Esophagus squamous epithelium (tissue), 5 donors: ENCODE measurements around the gene SP3. TPM values are rescaled to one million over a fixed set of nuclear protein-coding genes. Genes with fewer than 3 reads are reported as not detected.

Experiments
- DNase-seq: peaks from one replicate; lab custom pipeline; 2025; lab: John Stamatoyannopoulos, UW
- H3K27ac ChIP-seq, 4 donors: fragments of 200-600 bp; sonication (generic); one replicate each; pipeline ENCODE4 v1.5.1; 2016 to 2019; ENCODE audit warnings: mild to moderate bottlenecking in 1 of 4
- H3K27me3 ChIP-seq, 4 donors: fragments of 200-600 bp; sonication (generic); 1 replicate in 3 of 4; 2 replicates in 1 of 4; pipeline versions ENCODE4 v1.5.1 to v1.6.0; 2017 to 2021; ENCODE audit warnings: antibody characterized with exemption in 1 of 4
- H3K36me3 ChIP-seq, 3 donors: fragments of 200-600 bp; sonication (generic); one replicate each; pipeline ENCODE4 v1.5.1; 2016 to 2019
- H3K4me1 ChIP-seq, 3 donors: fragments of 200-600 bp; sonication (generic); one replicate each; pipeline ENCODE4 v1.5.1; 2017 to 2019
- H3K4me3 ChIP-seq, 4 donors: fragments of 200-600 bp; sonication (generic); 1 replicate in 3 of 4; 2 replicates in 1 of 4; pipeline ENCODE4 v1.5.1; 2016 to 2019; ENCODE audit warnings: mild to moderate bottlenecking in 2 of 4, moderate library complexity in 1 of 4
- H3K9me3 ChIP-seq, 3 donors: fragments of 200-600 bp; sonication (generic); one replicate each; pipeline ENCODE4 v1.5.1; 2016 to 2019
- CTCF ChIP-seq, 6 experiments: fragments of 450-650 bp in 4 of 6; fragments of 200-600 bp in 2 of 6; sonication (generic) in 2 of 6; IDR thresholded peaks; one replicate each; pipeline ENCODE4 v1.5.1; 2016 to 2019; ENCODE audit warnings: antibody characterized with exemption in 6 of 6, mild to moderate bottlenecking in 4 of 6, moderate library complexity in 4 of 6
- POLR2A ChIP-seq, 4 donors: fragments of 450-650 bp; IDR thresholded peaks; one replicate each; pipeline ENCODE4 v1.6.1; 2017; ENCODE audit warnings: antibody characterized with exemption in 4 of 4, mild to moderate bottlenecking in 4 of 4, moderate library complexity in 3 of 4
- WGBS, 2 donors: methylation state at CpG; one replicate each; pipeline ENCODE4 v1.1.5; 2018; 5-methylcytosine and 5-hydroxymethylcytosine counted together
- intact Hi-C: fragments of 100-400 bp; cut with DNase I; formaldehyde crosslinking; loops from one replicate; pipeline ENCODE4 v1.15.0; 2022
- total RNA-seq, 4 donors: library from RNA; depleted of rRNA; stranded (reverse); fragments of >200 nt; gene quantifications; one replicate each; pipeline ENCODE4 v1.1.0, GENCODE V29; 2016
- donor health status: DM: yes; HTN: yes; CAD: no.

Gene SP3
- total RNA-seq, 4 donors from 2014 or later = 41.3 to 97.8 (median 67.6) TPM

- WGBS, 2 donors = 94% methylated on average over 5 of the region's 5 CpGs
- Histone ChIP-seq H3K36me3 (peaks cover 0 to 86% (median 21%) of the 10 kb centered on the region in 3 donors), H3K9me3 (no peaks in the 10 kb centered on the region), H3K4me3 (no peak overlapping the region), H3K4me1 (peaks cover 0 to 8% (median 5%) of the 10 kb centered on the region in 3 donors), H3K27ac (no peak overlapping the region), H3K27me3 (no peaks in the 10 kb centered on the region)
- DNase-seq = no peak
- TF ChIP-seq POLR2A (IDR thresholded peaks at IDR 0.05) = no peak
- intact Hi-C loops = no loop called here
These were observed 55.3 kb downstream of the SP3 start for GRCh38 chr2:173909846-173910245.

DNA sequence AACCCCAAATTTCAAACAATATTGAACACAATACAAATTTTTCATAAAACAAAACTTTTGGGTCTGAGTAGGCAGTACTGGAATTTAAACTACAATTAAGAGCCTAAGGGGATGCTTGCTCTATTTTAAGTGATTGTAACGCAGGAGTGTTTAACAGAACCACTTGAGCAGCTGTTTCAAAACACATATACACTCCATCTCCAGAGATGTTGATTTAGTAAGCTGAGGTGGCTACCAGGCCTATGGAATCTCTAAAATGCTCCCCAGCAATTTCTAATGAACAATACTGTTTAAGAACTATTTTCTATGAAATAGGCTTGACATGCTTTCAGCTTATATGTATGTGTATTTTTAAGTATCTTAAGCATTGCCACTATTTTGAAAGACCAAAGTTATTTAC lies 58.5 kb downstream of the SP3 start:
- WGBS, 2 donors = 94 to 97% methylated on average over 1 of the region's 1 CpG
- DNase-seq = no peak
- Histone ChIP-seq H3K27ac (no peak overlapping the region), H3K27me3 (no peaks in the 10 kb centered on the region), H3K36me3 (peaks cover 0 to 81% (median 16%) of the 10 kb centered on the region in 3 donors), H3K4me1 (peaks cover 0 to 9% (median 0%) of the 10 kb centered on the region in 3 donors), H3K4me3 (no peak overlapping the region), H3K9me3 (no peaks in the 10 kb centered on the region)
- intact Hi-C loops = no loop called here
- TF ChIP-seq POLR2A (IDR thresholded peaks at IDR 0.05) (no peak), CTCF (IDR thresholded peaks at IDR 0.05) (no peak)

- DNase-seq = no peak
- intact Hi-C loops = no loop called here
These were observed 61.4 kb downstream of the SP3 start for GRCh38 chr2:173903601-173904394.

GRCh38 chr2:173898996-173899395 lies 66.2 kb downstream of the SP3 start:
- 90 to 94% methylated on average over 12 of the region's 12 CpGs for WGBS, 2 donors
- DNase-seq = no peak
- Histone ChIP-seq H3K9me3 (no peaks in the 10 kb centered on the region), H3K27ac (no peak overlapping the region), H3K4me1 (peaks cover 0 to 9% (median 0%) of the 10 kb centered on the region in 3 donors), H3K36me3 (peaks cover 0 to 5% (median 0%) of the 10 kb centered on the region in 3 donors), H3K27me3 (no peaks in the 10 kb centered on the region), H3K4me3 (no peak overlapping the region)
- TF ChIP-seq POLR2A (IDR thresholded peaks at IDR 0.05) (no peak), CTCF (IDR thresholded peaks at IDR 0.05) (no peak)
- intact Hi-C loops = no loop called here

More at GRCh38 chr2:173903601-173904394, 61.4 kb downstream of the SP3 start:
- Histone ChIP-seq H3K27ac (no peak overlapping the region), H3K27me3 (no peaks in the 10 kb centered on the region), H3K4me3 (no peak overlapping the region), H3K9me3 (no peaks in the 10 kb centered on the region), H3K36me3 (peaks cover 0 to 53% (median 7%) of the 10 kb centered on the region in 3 donors), H3K4me1 (peaks cover 0 to 9% (median 0%) of the 10 kb centered on the region in 3 donors)
- 63 to 75% methylated on average over 10 to 13 of the region's 13 CpGs for WGBS, 2 donors
- TF ChIP-seq CTCF (IDR thresholded peaks at IDR 0.05) = no peak
- no peak for TF ChIP-seq POLR2A (IDR thresholded peaks at IDR 0.05)

DNA sequence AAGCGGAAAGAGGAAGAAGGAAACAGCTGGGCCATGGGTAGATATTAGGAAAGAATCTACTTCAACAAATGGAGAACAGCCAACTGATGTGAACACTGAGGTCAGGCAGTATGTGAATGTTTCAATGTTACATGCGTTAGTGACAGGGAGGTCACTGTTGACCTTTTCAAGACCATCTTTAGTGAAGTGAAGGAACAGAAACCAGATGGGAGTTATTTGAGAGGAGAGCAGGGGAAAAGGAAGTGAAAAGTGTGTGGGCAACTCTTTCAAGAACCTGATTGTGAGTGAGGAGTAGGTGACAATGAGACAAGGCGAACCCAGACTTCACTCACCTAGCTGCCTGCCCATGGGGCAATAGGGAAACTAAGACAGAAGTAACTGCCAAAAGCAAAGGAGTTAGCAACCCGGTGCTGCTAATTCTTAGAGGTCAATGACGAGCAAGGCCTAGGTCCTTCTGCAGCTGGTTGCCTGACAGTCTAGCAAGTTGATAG lies 67.0 kb downstream of the SP3 start:
- TF ChIP-seq CTCF (IDR thresholded peaks at IDR 0.05) = no peak
- Histone ChIP-seq H3K4me1 (peaks cover 0 to under 1% (median 0%) of the 10 kb centered on the region in 3 donors), H3K27me3 (no peaks in the 10 kb centered on the region), H3K27ac (no peak overlapping the region), H3K36me3 (no peaks in the 10 kb centered on the region), H3K9me3 (no peaks in the 10 kb centered on the region), H3K4me3 (no peak overlapping the region)
- no peak for DNase-seq
- intact Hi-C loops = no loop called here
- 67 to 79% methylated on average over 5 of the region's 5 CpGs for WGBS, 2 donors
